Endometrial microvascular endothelial cells (primary cell): ENCODE results near the gene NEURL1B. TPM values are rescaled to one million over a fixed set of nuclear protein-coding genes. Genes with fewer than 3 reads are reported as not detected.

Experiments used
- in situ Hi-C: cut with HindIII; loops from 2 replicates; pipeline ENCODE4 v1.10.0; 2017; ENCODE audit warnings: low sequenced_read_pairs, low pct_unique_long_range_greater_than_20kb; ENCODE audit errors: inconsistent ontology term
- total RNA-seq: library from RNA; depleted of rRNA; stranded (reverse); fragments of >200 nt; gene quantifications from one replicate; pipeline ENCODE4 v1.2.3, GENCODE V29; 2015; ENCODE audit errors: inconsistent ontology term

The NEURL1B gene
- total RNA-seq, 1 donor from 2014 or later, result 5.3 TPM

- in situ Hi-C loops, result loop anchor here (25.0 kb wide), 1 partner anchor 211 kb away; no protein-coding TSS in a partner anchor
Measured at GRCh38 chr5:172701291-172701656, 60.2 kb downstream of the NEURL1B start.

GRCh38 chr5:172703952-172704351 is 62.9 kb downstream of the NEURL1B start:
- in situ Hi-C loops, result loop anchor here (25.0 kb wide), 1 partner anchor 208 kb away; no protein-coding TSS in a partner anchor

GRCh38 chr5:172705576-172706084 is 64.6 kb downstream of the NEURL1B start:
- in situ Hi-C loops, result loop anchor here (25.0 kb wide), 1 partner anchor 207 kb away; no protein-coding TSS in a partner anchor

- in situ Hi-C loops, result loop anchor here (25.0 kb wide), 1 partner anchor 206 kb away; no protein-coding TSS in a partner anchor
Measured at GRCh38 chr5:172706796-172707195, 65.7 kb downstream of the NEURL1B start.

- in situ Hi-C loops, result loop anchor here (25.0 kb wide), 1 partner anchor 205 kb away; no protein-coding TSS in a partner anchor
Measured at GRCh38 chr5:172707285-172708182, 66.5 kb downstream of the NEURL1B start.

- in situ Hi-C loops, result loop anchor here (25.0 kb wide), 1 partner anchor 204 kb away; no protein-coding TSS in a partner anchor
Measured at GRCh38 chr5:172708183-172708505, 67.1 kb downstream of the NEURL1B start.

- in situ Hi-C loops, result loop anchor here (25.0 kb wide), 1 partner anchor 202 kb away; no protein-coding TSS in a partner anchor
Measured at GRCh38 chr5:172710676-172711075, 69.6 kb downstream of the NEURL1B start.

GRCh38 chr5:172711321-172711861 is 70.3 kb downstream of the NEURL1B start:
- in situ Hi-C loops, result loop anchor here (25.0 kb wide), 1 partner anchor 201 kb away; no protein-coding TSS in a partner anchor

- in situ Hi-C loops, result loop anchor here (25.0 kb wide), 1 partner anchor 200 kb away; no protein-coding TSS in a partner anchor
Measured at GRCh38 chr5:172712610-172713009, 71.5 kb downstream of the NEURL1B start.

- in situ Hi-C loops, result loop anchor here (25.0 kb wide), 1 partner anchor 199 kb away; no protein-coding TSS in a partner anchor
Measured at GRCh38 chr5:172713113-172713808, 72.2 kb downstream of the NEURL1B start.

GRCh38 chr5:172713809-172714490 is 72.9 kb downstream of the NEURL1B start:
- in situ Hi-C loops, result loop anchor here (25.0 kb wide), 1 partner anchor 198 kb away; no protein-coding TSS in a partner anchor

GRCh38 chr5:172714491-172715420 is 73.7 kb downstream of the NEURL1B start:
- in situ Hi-C loops, result loop anchor here (25.0 kb wide), 1 partner anchor 198 kb away; no protein-coding TSS in a partner anchor

GRCh38 chr5:172715421-172715780 is 74.3 kb downstream of the NEURL1B start:
- in situ Hi-C loops, result loop anchor here (25.0 kb wide), 1 partner anchor 197 kb away; no protein-coding TSS in a partner anchor

GRCh38 chr5:172715931-172716682 is 75.0 kb downstream of the NEURL1B start:
- in situ Hi-C loops, result loop anchor here (25.0 kb wide), 1 partner anchor 196 kb away; no protein-coding TSS in a partner anchor

GRCh38 chr5:172716796-172717313 is 75.8 kb downstream of the NEURL1B start:
- in situ Hi-C loops, result loop anchor here (25.0 kb wide), 1 partner anchor 195 kb away; no protein-coding TSS in a partner anchor

GRCh38 chr5:172717481-172718195 is 76.6 kb downstream of the NEURL1B start:
- in situ Hi-C loops, result loop anchor here (25.0 kb wide), 1 partner anchor 195 kb away; no protein-coding TSS in a partner anchor
